Ascending aorta (tissue), 2 donors: Measurements from ENCODE around the gene GPR158. TPM values are rescaled to one million over a fixed set of nuclear protein-coding genes. Genes with fewer than 3 reads are reported as not detected.

ENCODE experiments used
- DNase-seq, 2 donors: peaks; one replicate each; pipeline ENCODE4 v3.0.0-alpha.2; 2019; ENCODE audit warnings: low spot score in 2 of 2
- H3K27ac ChIP-seq, 2 donors: fragments of 200-600 bp; sonication (generic); one replicate each; pipeline ENCODE4 v1.5.1; 2016 to 2017; ENCODE audit warnings: mild to moderate bottlenecking in 1 of 2
- H3K27me3 ChIP-seq: fragments of 200-600 bp; sonication (generic); one replicate; pipeline ENCODE4 v1.5.1; 2017
- H3K36me3 ChIP-seq, 2 donors: fragments of 200-600 bp; sonication (generic); one replicate each; pipeline ENCODE4 v1.5.1; 2016
- H3K4me1 ChIP-seq, 2 donors: fragments of 200-600 bp; sonication (generic); one replicate each; pipeline ENCODE4 v1.5.1; 2016 to 2017; ENCODE audit warnings: mild to moderate bottlenecking in 1 of 2
- H3K4me3 ChIP-seq, 2 donors: fragments of 200-600 bp; sonication (generic); one replicate each; pipeline ENCODE4 v1.5.1; 2016 to 2017; ENCODE audit warnings: mild to moderate bottlenecking in 1 of 2
- H3K9me3 ChIP-seq, 2 donors: fragments of 200-600 bp; sonication (generic); one replicate each; pipeline ENCODE4 v1.5.1; 2016
- CTCF ChIP-seq, 3 experiments: fragments of 200-600 bp in 2 of 3; fragments of 450-650 bp in 1 of 3; sonication (generic) in 2 of 3; IDR thresholded peaks; one replicate each; pipeline ENCODE4 v1.5.1; 2016 to 2019; ENCODE audit warnings: antibody characterized with exemption in 3 of 3, mild to moderate bottlenecking in 1 of 3, moderate library complexity in 1 of 3
- intact Hi-C: fragments of 100-400 bp; cut with DNase I; formaldehyde crosslinking; loops from one replicate; pipeline ENCODE4 v1.15.1; 2023
- total RNA-seq: library from RNA; depleted of rRNA; stranded (reverse); fragments of >200 nt; gene quantifications from one replicate; pipeline ENCODE4 v1.1.0, GENCODE V29; 2016

GPR158 gene
- total RNA-seq, 1 donor from 2014 or later = not detected

DNA sequence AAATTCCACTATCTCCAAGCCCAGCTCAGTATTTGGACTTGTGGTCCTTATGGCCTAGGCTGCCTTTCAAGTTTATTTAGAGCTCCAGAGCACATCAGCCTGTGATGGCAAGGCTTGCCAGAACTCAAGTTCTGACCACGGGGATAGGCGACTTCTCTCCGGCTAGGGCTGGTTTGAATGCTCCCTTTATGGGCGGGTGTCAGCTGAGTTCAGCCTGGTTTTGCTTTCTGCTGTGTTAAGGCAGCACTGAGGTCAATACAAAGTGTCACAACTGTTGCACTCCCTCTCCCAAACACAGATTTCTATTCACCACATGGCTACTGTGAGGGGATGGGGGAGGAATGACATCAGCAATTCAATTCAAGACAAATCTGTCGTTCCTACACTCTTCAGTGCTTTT, 441.1 kb downstream of the GPR158 start:
- DNase-seq = no peak
- Histone ChIP-seq H3K4me1 (no peaks in the 10 kb centered on the region), H3K4me3 (no peak overlapping the region), H3K27me3 (no peaks in the 10 kb centered on the region), H3K27ac (no peak overlapping the region), H3K9me3 (no peaks in the 10 kb centered on the region), H3K36me3 (no peaks in the 10 kb centered on the region)
- TF ChIP-seq CTCF (IDR thresholded peaks at IDR 0.05) = no peak
- intact Hi-C loops = no loop called here

GRCh38 chr10:25616903-25617592, 442.2 kb downstream of the GPR158 start:
- H3K4me1 ChIP-seq = no peaks in the 10 kb centered on the region
- no peak for TF ChIP-seq CTCF (IDR thresholded peaks at IDR 0.05)
- no peaks in the 10 kb centered on the region for H3K36me3 ChIP-seq
- H3K27me3 ChIP-seq = no peaks in the 10 kb centered on the region
- no peak overlapping the region for H3K27ac ChIP-seq
- no peak overlapping the region for H3K4me3 ChIP-seq
- H3K9me3 ChIP-seq = no peaks in the 10 kb centered on the region
- DNase-seq = no peak
- intact Hi-C loops = no loop called here

DNA sequence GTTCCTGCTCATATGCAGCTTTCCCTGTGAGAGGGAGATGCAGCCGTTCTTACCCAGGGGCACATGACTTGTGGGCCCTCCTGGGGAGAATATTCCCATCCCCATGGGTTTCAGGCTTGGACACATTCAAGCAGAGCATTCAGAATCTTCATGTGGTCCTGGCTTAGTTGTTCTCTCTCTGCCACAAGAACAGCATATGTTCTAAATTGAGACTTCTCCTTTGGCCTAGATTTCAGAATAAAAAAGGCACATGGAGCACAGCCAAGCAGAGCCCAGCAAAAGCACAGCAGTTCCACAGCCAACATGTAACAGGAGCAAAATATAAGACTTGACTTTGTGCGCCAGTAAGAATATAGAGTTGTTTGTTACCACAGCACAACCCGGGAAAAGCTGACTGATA, 452.8 kb downstream of the GPR158 start:
- no peak for TF ChIP-seq CTCF (IDR thresholded peaks at IDR 0.05)
- Histone ChIP-seq H3K4me1 (no peaks in the 10 kb centered on the region), H3K27ac (no peak overlapping the region), H3K9me3 (no peaks in the 10 kb centered on the region), H3K27me3 (no peaks in the 10 kb centered on the region), H3K4me3 (no peak overlapping the region), H3K36me3 (no peaks in the 10 kb centered on the region)
- intact Hi-C loops = no loop called here
- no peak for DNase-seq

DNA sequence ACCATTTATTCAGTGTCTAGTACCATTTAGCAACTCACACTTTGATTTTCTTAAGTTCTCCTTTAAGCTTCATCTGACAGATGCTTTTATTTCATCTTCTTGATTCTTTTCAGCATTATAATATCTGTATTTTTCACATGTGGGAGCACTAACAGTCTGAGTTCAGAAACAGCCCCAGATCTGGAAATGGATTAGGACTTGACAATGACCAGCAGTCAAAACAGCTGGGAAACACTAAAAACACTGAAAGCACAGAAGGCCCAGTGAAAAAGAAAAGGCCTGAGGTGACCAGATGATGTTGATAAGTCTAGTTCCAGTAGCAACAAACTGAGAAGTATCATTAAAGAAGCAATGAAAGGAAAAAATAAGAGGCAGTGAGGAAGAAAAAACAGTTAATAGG, 454.5 kb downstream of the GPR158 start:
- no peak overlapping the region for H3K4me3 ChIP-seq
- no peak overlapping the region for H3K27ac ChIP-seq
- H3K36me3 ChIP-seq = no peaks in the 10 kb centered on the region
- H3K27me3 ChIP-seq = no peaks in the 10 kb centered on the region
- DNase-seq = no peak
- TF ChIP-seq CTCF (IDR thresholded peaks at IDR 0.05) = no peak
- no peaks in the 10 kb centered on the region for H3K9me3 ChIP-seq
- intact Hi-C loops = no loop called here
- H3K4me1 ChIP-seq = no peaks in the 10 kb centered on the region

- no peak for TF ChIP-seq CTCF (IDR thresholded peaks at IDR 0.05)
- H3K9me3 ChIP-seq = no peaks in the 10 kb centered on the region
- DNase-seq = no peak
- H3K4me3 ChIP-seq = no peak overlapping the region
- H3K36me3 ChIP-seq = no peaks in the 10 kb centered on the region
- intact Hi-C loops = no loop called here
- no peak overlapping the region for H3K27ac ChIP-seq
- no peaks in the 10 kb centered on the region for H3K4me1 ChIP-seq
- H3K27me3 ChIP-seq = no peaks in the 10 kb centered on the region
Measured at GRCh38 chr10:25631471-25631870, 456.7 kb downstream of the GPR158 start.

DNA sequence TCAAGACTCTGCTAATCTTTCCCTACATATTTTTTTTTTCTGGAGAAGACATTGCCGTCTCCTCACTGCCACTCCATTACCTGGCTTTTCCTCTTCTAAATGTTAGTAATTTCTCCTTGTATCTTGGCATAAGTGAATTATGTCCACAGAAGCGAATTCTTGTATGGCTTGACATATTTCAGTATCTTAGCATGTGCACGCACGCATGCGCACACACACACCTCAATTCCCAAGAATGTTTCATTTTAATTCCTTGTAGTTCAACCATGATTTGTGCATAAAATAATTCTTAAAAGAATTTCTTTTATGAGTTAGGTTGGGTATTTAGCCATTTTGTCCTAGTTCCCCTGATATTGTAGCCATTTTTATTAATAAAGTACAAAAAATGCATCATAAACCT, 458.0 kb downstream of the GPR158 start:
- no peak overlapping the region for H3K27ac ChIP-seq
- H3K27me3 ChIP-seq = no peaks in the 10 kb centered on the region
- H3K4me1 ChIP-seq = no peaks in the 10 kb centered on the region
- no peaks in the 10 kb centered on the region for H3K36me3 ChIP-seq
- no peaks in the 10 kb centered on the region for H3K9me3 ChIP-seq
- TF ChIP-seq CTCF (IDR thresholded peaks at IDR 0.05) = no peak
- intact Hi-C loops = no loop called here
- no peak overlapping the region for H3K4me3 ChIP-seq
- DNase-seq = no peak
